GM23338 (cell line): ENCODE results near the gene ALOX12.

ENCODE experiments used
- CREB1 ChIP-seq: fragments of 250-450 bp; sonication (Bioruptor Pico); IDR thresholded peaks from 2 replicates; pipeline ENCODE4 v1.5.0; 2020; ENCODE audit warnings: low read depth, mild to moderate bottlenecking, moderate library complexity
- CTCF ChIP-seq, 2 experiments: fragments of 200-600 bp in 1 of 2; sonication (generic) in 1 of 2; conservative IDR thresholded peaks; 2 replicates each; pipeline versions ENCODE4 v1.5.1 to v1.6.1; 2016 to 2017; ENCODE audit warnings: antibody characterized with exemption in 2 of 2, low read depth in 2 of 2, mild to moderate bottlenecking in 2 of 2, moderate library complexity in 1 of 2
- ETS1 ChIP-seq: IDR thresholded peaks from 2 replicates; pipeline ENCODE4 v1.6.1; 2016; ENCODE audit warnings: antibody characterized with exemption
- EZH2 ChIP-seq: fragments of 200-600 bp; sonication (generic); IDR thresholded peaks from one replicate; pipeline ENCODE4 v1.8.0; 2017; ENCODE audit warnings: antibody characterized with exemption, mild to moderate bottlenecking, low read depth; ENCODE audit not compliant: unreplicated experiment
- EZH2phosphoT487 ChIP-seq: fragments of 200-600 bp; sonication (generic); IDR thresholded peaks from one replicate; pipeline ENCODE4 v1.8.1; 2018; ENCODE audit warnings: antibody characterized with exemption; ENCODE audit not compliant: unreplicated experiment
- JUNB ChIP-seq: IDR thresholded peaks from one replicate; pipeline ENCODE4 v1.6.1; 2016; ENCODE audit warnings: antibody characterized with exemption; ENCODE audit not compliant: unreplicated experiment
- NANOG ChIP-seq: IDR thresholded peaks from 2 replicates; pipeline ENCODE4 v1.6.1; 2016; ENCODE audit warnings: antibody characterized with exemption, borderline replicate concordance
- POLR2AphosphoS5 ChIP-seq: IDR thresholded peaks from 2 replicates; pipeline ENCODE4 v1.6.1; 2016; ENCODE audit warnings: antibody characterized with exemption, low read depth
- REST ChIP-seq: IDR thresholded peaks from one replicate; pipeline ENCODE4 v1.6.1; 2018; ENCODE audit warnings: antibody characterized with exemption; ENCODE audit not compliant: unreplicated experiment
- ZNF114 ChIP-seq: fragments of 250-450 bp; sonication (Bioruptor Pico); IDR thresholded peaks from 2 replicates; pipeline ENCODE4 v1.5.0; 2020; ENCODE audit warnings: mild to moderate bottlenecking, moderate library complexity

- TF ChIP-seq POLR2AphosphoS5 (no peak), CTCF (conservative IDR thresholded peaks at IDR 0.05; ENCODE audit: low read depth in 2 of 2) (no peak), REST (no peak), EZH2 (no peak), EZH2phosphoT487 (no peak), CREB1 (CRISPR knock-in tag) (no peak), JUNB (no peak), ETS1 (no peak), NANOG (no peak), ZNF114 (no peak)
These were observed 51.7 kb downstream of the ALOX12 start for GRCh38 chr17:7047566-7047965.
